Esophagus muscularis mucosa (tissue), 4 donors: Measurements from ENCODE around the gene NHP2.

Source experiments
- CTCF ChIP-seq, 3 experiments: fragments of 200-600 bp in 2 of 3; fragments of 450-650 bp in 1 of 3; sonication (generic) in 2 of 3; IDR thresholded peaks; one replicate each; pipeline ENCODE4 v1.5.1; 2017 to 2019; ENCODE audit warnings: antibody characterized with exemption in 3 of 3, mild to moderate bottlenecking in 2 of 3, moderate library complexity in 1 of 3
- EP300 ChIP-seq: sonication (generic); formaldehyde crosslinking; IDR thresholded peaks from one replicate; pipeline ENCODE4 v1.6.1; 2017; ENCODE audit warnings: antibody characterized with exemption
- POLR2A ChIP-seq: fragments of 450-650 bp; IDR thresholded peaks from one replicate; pipeline ENCODE4 v1.6.1; 2017; ENCODE audit warnings: antibody characterized with exemption, moderate library complexity, mild to moderate bottlenecking, low read depth
- POLR2AphosphoS5 ChIP-seq, 2 donors: sonication (generic); formaldehyde crosslinking; IDR thresholded peaks; one replicate each; pipeline ENCODE4 v1.6.1; 2017; ENCODE audit warnings: antibody characterized with exemption in 2 of 2

- TF ChIP-seq CTCF (IDR thresholded peaks at IDR 0.05) = no peak
- TF ChIP-seq POLR2A = no peak
- TF ChIP-seq POLR2AphosphoS5 (IDR thresholded peaks at IDR 0.05) = no peak
- no peak for TF ChIP-seq EP300
Measured at GRCh38 chr5:178106086-178106485, 47.6 kb downstream of the NHP2 start.
